Peyer's patch (tissue), 4 donors: ENCODE measurements around the gene EHBP1L1. TPM values are rescaled to one million over a fixed set of nuclear protein-coding genes. Genes with fewer than 3 reads are reported as not detected.

ENCODE experiments used
- DNase-seq, 3 donors: peaks; one replicate each; pipeline ENCODE4 v3.0.0-alpha.2; 2017 to 2019
- H3K27ac ChIP-seq, 4 donors: fragments of 200-600 bp; sonication (generic); one replicate each; pipeline ENCODE4 v1.5.1; 2016 to 2019
- H3K27me3 ChIP-seq, 2 donors: fragments of 200-600 bp; sonication (generic); one replicate each; pipeline ENCODE4 v1.5.1; 2019
- H3K36me3 ChIP-seq, 3 donors: fragments of 200-600 bp; sonication (generic); one replicate each; pipeline ENCODE4 v1.5.1; 2016 to 2019
- H3K4me1 ChIP-seq, 4 donors: fragments of 200-600 bp; sonication (generic); one replicate each; pipeline ENCODE4 v1.5.1; 2016 to 2019
- H3K4me3 ChIP-seq, 4 donors: fragments of 200-600 bp; sonication (generic); 1 replicate in 3 of 4; 2 replicates in 1 of 4; pipeline ENCODE4 v1.5.1; 2016 to 2019; ENCODE audit warnings: mild to moderate bottlenecking in 1 of 4
- H3K9me3 ChIP-seq, 4 donors: fragments of 200-600 bp; sonication (generic); one replicate each; pipeline ENCODE4 v1.5.1; 2016 to 2019; ENCODE audit warnings: mild to moderate bottlenecking in 1 of 4
- CTCF ChIP-seq, 6 experiments: fragments of 450-650 bp in 4 of 6; fragments of 200-600 bp in 2 of 6; sonication (generic) in 1 of 6; IDR thresholded peaks; one replicate each; pipeline ENCODE4 v1.5.1; 2017 to 2019; ENCODE audit warnings: antibody characterized with exemption in 6 of 6, mild to moderate bottlenecking in 3 of 6, moderate library complexity in 1 of 6
- POLR2A ChIP-seq, 2 donors: fragments of 450-650 bp; IDR thresholded peaks; one replicate each; pipeline ENCODE4 v1.5.1; 2017; ENCODE audit warnings: antibody characterized with exemption in 2 of 2, mild to moderate bottlenecking in 2 of 2, moderate library complexity in 2 of 2
- total RNA-seq, 4 donors: library from RNA; depleted of rRNA; stranded (reverse); fragments of >200 nt; gene quantifications; one replicate each; pipeline ENCODE4 v1.1.0, GENCODE V29; 2016

The EHBP1L1 gene
- total RNA-seq, result 100 to 1,000 TPM in 3 of 4 donors, 10 to 100 TPM in 1; 65.2 to 163 (median 121) TPM

- H3K27me3 ChIP-seq, result no peaks in the 10 kb centered on the region
- peaks cover 0 to 14% (median 0%) of the 10 kb centered on the region in 3 donors for H3K36me3 ChIP-seq
- peaks cover 10 to 77% (median 40%) of the 10 kb centered on the region in 4 donors for H3K4me1 ChIP-seq
- peak; percentile 80 to 91 (median 91) for DNase-seq
- H3K4me3 ChIP-seq, result peak within 1 kb of the TSS; percentile 77 to 96 (median 87)
- no peak for TF ChIP-seq CTCF (IDR thresholded peaks at IDR 0.05)
- peak in 1 of 2 donors; percentile 41 for TF ChIP-seq POLR2A (IDR thresholded peaks at IDR 0.05)
- H3K9me3 ChIP-seq, result no peaks in the 10 kb centered on the region
- H3K27ac ChIP-seq, result peak within 1 kb of the TSS; percentile 90 to 97 (median 94)
These were observed at the start of gene EHBP1L1 for GRCh38 chr11:65575568-65576231. TSS of gene EHBP1L1 (plus strand) at chr11:65576053. CDS start at chr11:65576303, 250 bp downstream.

DNA sequence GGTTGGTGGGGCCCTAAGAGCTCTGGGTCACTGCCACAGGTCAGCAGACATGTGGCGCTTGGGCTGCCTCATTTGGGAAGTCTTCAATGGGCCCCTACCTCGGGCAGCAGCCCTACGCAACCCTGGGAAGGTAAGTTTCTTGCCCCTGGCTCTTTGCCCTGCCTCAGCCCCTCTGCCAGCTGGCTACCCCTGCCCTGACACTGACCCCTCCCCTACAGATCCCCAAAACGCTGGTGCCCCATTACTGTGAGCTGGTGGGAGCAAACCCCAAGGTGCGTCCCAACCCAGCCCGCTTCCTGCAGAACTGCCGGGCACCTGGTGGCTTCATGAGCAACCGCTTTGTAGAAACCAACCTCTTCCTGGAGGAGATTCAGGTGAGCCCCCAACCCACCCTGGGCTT is 49.1 kb upstream of the EHBP1L1 start:
- Histone ChIP-seq H3K4me1 (peaks cover 0 to 27% (median 20%) of the 10 kb centered on the region in 4 donors), H3K27me3 (no peaks in the 10 kb centered on the region), H3K9me3 (no peaks in the 10 kb centered on the region), H3K27ac (no peak overlapping the region), H3K4me3 (no peak overlapping the region), H3K36me3 (peaks cover 0 to 50% (median 0%) of the 10 kb centered on the region in 3 donors)
- DNase-seq, result peak in 1 of 3 donors; percentile 42
- TF ChIP-seq CTCF (IDR thresholded peaks at IDR 0.05), result no peak
- no peak for TF ChIP-seq POLR2A (IDR thresholded peaks at IDR 0.05)

GRCh38 chr11:65528819-65529350 is 47.0 kb upstream of the EHBP1L1 start:
- Histone ChIP-seq H3K36me3 (peaks cover 0 to 71% (median 0%) of the 10 kb centered on the region in 3 donors), H3K4me3 (no peak overlapping the region), H3K9me3 (no peaks in the 10 kb centered on the region)

GRCh38 chr11:65529475-65530156 is 46.2 kb upstream of the EHBP1L1 start:
- DNase-seq, result no peak
- Histone ChIP-seq H3K27me3 (no peaks in the 10 kb centered on the region), H3K9me3 (no peaks in the 10 kb centered on the region), H3K36me3 (peaks cover 0 to 71% (median 0%) of the 10 kb centered on the region in 3 donors), H3K4me3 (no peak overlapping the region), H3K27ac (no peak overlapping the region), H3K4me1 (peaks cover 0 to 17% (median 12%) of the 10 kb centered on the region in 4 donors)
- TF ChIP-seq POLR2A (IDR thresholded peaks at IDR 0.05) (no peak), CTCF (IDR thresholded peaks at IDR 0.05) (no peak)

More at GRCh38 chr11:65528819-65529350, 47.0 kb upstream of the EHBP1L1 start:
- no peak overlapping the region for H3K27ac ChIP-seq
- no peak for TF ChIP-seq POLR2A (IDR thresholded peaks at IDR 0.05)
- TF ChIP-seq CTCF (IDR thresholded peaks at IDR 0.05), result no peak
- H3K27me3 ChIP-seq, result no peaks in the 10 kb centered on the region
- no peak for DNase-seq
- H3K4me1 ChIP-seq, result peaks cover 0 to 24% (median 19%) of the 10 kb centered on the region in 4 donors

- Histone ChIP-seq H3K36me3 (peaks cover 0 to 76% (median 0%) of the 10 kb centered on the region in 3 donors), H3K27ac (no peak overlapping the region), H3K4me1 (peaks cover 0 to 17% (median 12%) of the 10 kb centered on the region in 4 donors), H3K4me3 (no peak overlapping the region), H3K9me3 (no peaks in the 10 kb centered on the region), H3K27me3 (no peaks in the 10 kb centered on the region)
- no peak for DNase-seq
- TF ChIP-seq POLR2A (IDR thresholded peaks at IDR 0.05) (no peak), CTCF (IDR thresholded peaks at IDR 0.05) (no peak)
These were observed 45.7 kb upstream of the EHBP1L1 start for GRCh38 chr11:65530157-65530496.
